NCI-H69 (cell line): ENCODE measurements around the gene CDC14B.
"Not testable (repeated sequence)": the region's sequence is repeated elsewhere in the genome, so short reads cannot be mapped to it uniquely, and the experiment has no call there.

ENCODE experiments used
- DNase-seq: peaks from one replicate; lab custom pipeline; 2025; lab: John Stamatoyannopoulos, UW

CDC14B gene

DNA sequence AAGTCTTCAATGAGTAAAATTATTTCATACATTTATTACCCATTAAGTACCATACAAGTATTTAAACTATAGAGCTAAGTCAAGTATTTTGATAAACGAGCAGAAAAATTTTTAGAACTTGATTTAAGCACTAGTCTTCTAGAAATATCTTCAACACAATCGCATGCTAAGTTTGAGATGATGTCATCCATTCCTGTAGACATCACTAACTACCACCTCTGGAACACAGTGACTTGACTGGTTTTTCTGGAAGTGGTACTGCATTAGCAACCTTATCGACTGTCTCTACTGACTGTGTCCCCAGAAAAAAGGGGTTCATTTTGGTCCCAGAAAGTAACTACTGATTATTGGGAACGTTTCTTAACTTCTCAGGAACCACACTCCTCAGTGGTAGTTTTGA lies 69.0 kb downstream of the CDC14B start:
- no peak for DNase-seq

DNA sequence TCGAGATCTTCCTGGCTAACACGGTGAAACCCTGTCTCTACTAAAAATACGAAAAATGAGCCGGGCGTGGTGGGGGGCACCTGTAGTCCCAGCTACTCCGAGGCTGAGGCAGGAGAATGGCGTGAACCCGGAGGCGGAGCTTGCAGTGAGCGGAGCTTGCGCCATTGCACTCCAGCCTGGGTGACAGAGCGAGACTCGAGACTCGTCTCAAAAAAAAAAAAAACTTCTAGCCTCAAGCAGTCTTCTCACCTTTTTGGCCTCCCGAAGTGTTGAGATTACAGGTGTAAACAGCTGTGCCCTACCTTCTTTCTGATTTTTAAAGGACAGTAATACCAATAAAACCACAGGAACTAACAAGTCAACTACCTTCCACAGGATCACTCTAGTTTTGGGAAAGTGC lies 76.5 kb downstream of the CDC14B start:
- DNase-seq = not testable (repeated sequence)

DNA sequence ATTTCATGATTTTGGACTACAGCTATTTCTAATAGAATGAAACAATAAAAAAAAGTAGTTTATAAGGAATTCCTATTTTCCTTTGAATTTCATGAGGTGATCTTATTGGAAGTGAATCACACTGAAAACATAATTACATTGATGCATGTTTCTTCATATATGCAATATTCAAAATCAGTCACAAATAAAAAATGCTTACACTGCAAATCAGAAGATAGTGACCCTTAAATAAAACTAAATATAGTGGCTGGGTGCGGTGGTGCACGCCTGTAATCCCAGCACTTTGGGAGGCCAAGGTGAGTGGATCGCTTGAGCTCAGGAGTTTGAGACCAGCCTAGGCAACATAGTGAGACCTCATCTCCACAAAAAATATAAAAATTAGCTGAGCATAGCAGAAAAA lies 79.5 kb downstream of the CDC14B start:
- no peak for DNase-seq

DNA sequence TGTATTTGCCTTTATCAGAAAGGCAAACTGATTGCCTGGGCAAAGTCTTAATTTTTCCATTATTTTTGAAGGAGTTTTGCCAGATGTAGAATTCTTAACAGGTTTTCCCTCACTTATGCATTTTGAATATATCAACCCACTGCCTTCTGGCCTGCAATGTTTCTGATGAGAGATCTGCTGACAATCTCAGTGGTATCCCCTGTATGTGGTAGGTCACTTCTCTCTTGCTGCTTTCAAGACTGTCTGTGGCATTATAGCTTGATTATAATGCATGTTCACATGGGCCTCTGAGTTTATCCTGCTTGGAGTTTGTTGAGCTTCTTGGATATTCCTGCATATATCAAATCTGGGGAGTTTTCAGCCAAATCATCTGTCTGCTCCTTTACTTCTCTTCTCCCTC lies 87.5 kb downstream of the CDC14B start:
- DNase-seq = no peak

DNA sequence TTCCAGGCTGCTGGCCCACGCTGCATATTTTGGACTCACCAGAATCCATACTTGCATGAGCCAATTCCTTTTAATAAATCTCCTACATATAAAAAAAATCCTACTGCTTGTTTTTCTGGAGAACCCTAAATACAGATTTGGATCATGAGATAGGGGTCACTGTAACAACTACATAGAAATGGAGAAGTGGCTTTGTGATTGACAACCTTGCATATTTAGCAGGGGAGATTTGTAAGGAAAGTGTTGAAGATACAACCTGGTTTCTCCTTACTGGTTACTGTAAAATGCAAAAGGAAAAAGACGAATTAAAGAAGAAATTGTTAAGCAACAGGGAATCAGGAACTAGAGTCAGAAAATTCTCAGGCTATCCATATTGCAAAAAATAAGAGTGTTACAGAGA lies 94.9 kb downstream of the CDC14B start:
- no peak for DNase-seq

DNA sequence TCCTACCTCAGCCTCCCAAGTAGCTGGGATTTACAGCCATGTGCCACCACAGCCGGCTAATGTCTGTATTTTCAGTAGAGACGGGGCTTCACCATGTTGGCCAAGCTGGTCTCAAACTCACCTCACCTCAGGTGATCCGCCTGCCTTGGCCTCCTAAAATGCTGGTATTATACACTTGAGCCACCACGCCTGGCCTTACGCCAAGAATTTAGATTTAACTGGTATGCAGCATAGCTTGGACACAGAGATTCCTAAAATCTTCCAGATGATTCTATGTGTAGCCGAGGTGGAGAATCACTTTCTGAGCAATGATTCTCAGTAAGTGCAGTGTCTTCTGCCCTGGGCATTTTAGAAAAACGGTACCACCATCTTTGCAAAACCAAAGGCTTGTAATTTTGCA lies 95.6 kb downstream of the CDC14B start:
- no peak for DNase-seq

DNA sequence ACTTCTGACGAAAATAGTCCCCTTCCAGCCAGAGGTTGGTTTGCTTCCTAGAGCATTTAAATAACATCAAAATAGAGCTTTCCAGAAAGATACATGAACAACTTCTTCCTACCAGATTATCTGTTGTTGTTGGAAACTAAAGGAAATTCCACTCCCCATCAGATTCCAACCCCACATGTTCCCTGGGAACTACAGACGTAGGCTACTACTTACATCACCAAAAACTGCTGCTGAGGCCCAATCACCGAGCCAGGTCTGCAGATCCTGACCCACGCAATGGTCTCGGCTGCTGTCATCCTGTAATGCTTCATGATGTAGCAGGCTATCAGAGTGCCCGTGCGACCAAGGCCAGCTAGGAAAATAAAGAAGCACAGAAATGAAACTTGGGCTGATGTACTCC lies 96.3 kb downstream of the CDC14B start:
- DNase-seq = no peak

DNA sequence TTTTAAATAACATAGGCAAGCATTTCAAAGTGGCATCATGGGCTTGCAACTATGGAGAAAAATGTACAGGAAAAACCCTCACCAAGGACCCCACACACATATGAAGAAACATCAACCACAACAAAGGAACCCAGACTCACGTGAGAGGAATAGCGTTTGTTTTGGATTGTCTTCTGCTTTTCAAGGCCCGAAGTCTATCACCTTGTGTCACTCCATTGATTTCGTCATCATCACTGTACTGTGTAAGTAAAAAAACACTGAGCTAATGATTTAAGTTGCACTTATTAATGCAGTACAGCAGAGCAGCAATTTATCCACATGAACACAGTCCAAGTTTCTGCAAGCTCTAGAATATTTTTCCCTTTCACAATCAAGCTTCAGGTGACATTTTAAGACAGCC lies 97.3 kb downstream of the CDC14B start:
- DNase-seq = no peak

DNA sequence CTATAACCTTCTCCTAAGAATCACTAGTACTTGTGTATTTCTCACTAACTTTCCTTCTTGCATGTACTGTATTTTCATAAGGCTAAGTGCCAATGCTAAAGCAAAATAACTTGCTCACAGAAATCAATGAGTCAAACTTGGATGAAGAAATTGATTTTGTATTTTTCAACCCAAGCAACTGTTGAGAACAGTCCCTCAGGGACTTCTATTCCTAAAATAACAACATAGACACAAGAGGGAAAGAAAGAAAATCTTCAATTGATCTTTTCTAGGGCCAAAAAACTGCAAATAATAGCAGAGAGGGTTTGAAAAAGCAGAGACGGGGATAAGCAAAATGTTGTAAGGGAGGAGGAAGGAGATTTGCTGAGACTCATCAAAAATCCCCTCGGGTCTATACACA lies 99.9 kb downstream of the CDC14B start:
- no peak for DNase-seq

DNA sequence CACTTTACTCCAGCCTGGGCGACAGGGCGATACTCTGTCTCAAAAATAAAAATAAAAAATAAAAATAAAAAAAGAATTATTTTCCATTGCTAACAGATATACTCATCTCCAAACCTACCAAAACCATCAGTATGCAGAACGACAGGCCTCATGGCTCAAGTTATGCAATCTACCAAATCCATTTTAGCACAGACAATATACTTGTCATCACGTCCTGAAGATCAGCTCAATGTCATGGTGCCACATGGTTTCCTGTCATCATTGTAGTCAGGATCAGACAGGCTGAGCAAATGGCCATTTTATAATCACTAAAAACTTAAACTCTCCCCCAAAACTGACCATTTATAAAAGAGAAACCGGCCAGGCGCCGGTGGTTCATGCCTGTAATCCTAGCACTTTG lies 100.5 kb downstream of the CDC14B start:
- no peak for DNase-seq

DNA sequence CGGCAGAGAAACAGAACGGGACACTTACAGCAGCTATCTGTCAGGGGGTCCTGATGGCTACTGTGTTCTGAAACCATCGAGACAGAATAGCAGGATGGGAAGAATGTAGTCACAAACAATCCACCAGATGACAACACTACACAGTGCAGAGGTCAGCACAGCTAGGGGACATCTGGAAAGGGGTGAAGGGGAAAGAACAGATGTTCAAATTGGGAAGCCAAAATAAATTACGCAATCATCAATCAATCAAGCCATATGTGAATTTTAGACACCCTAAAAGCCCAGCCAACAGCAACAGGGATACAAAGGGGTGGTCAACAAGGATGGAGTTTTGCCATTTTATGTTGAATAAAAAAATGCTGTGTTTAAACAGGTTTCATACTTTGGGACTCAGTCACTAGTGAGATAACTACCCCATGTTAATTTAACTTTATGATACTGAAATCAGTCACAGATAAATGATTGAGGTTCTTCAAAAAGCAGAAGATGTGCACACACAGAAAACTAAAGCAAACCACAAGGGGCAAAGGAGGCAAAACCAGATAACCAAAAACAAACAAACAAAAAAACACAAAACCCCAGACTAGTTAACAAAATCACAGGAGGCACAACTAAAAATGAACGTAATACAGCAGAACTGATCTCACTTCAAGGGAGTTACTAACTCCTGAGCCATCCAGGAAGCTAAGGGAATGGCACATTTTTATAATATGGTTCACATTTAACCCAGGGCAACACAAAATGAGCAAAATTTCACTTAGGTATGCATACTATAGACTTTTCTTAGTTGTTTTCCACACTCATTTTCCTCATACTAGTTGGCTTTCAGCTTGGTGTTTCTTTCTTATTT lies 103.8 kb downstream of the CDC14B start:
- DNase-seq = peak; percentile 11

DNA sequence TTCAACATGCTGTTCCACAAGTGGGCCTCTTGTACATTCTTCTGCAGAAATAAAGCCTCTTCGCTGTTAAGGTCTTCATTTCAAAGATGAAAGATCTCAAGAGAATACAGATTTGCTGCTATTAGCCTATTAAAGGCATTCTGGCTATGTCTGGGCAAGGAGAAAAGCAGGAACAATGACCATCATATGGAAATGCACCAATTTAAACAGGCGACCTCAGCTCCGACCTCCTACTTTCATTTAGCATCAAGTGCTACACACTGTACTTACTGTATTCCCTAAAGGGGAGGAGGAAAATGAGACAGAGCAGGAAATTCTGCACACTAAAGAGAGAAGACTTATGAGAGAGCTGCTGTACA lies 104.9 kb downstream of the CDC14B start:
- DNase-seq = no peak

DNA sequence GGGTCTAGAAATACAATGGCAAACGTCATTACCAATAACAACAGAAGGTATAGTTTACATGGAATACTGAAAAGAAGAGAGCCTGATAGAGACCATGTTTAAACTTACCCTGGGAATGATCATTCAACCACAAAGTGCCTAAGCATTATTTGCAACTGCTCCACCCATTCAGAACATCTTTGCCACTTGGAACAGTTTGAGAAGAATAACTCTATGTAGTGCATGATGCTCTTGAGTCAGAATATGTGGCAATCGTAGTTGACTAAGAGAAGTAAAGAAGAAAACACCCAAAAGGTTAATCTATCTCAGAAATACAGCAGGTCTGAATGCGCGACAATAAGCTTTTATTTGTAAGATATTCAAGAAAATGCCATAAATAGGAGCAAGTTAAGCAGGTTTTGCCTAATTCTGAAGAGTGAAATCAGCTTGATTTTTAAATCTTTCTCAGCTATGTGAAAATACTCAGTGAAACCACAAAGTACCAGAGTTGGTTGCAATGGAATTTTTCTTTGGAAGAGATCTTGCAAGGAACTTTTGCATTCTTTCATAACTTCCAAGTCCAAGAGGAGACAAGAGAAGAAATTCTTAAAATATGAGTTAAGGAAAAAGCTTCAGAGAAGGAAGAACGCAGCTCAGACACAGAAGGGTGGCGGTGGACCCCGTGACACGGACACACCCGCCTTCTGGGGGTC lies 105.4 kb downstream of the CDC14B start:
- DNase-seq = no peak

DNA sequence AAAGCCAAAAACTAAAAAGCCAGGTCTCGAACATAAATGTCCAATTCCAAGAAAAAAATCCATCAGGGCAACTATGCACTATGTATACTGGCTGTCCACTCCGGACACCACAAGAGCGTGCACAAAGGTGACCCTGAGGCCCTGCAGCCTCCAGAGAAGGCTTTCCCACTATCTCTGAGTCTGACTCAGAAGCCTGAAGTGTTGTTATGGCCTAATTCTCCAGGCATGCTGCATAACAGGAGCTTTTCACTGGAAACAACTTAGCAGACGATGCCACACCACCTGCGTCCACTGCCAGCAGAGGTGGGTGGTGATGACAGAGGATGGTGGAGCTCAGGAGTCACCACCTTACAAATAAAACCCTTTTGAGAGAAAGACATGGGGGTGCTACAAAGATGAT lies 106.0 kb downstream of the CDC14B start:
- no peak for DNase-seq

DNA sequence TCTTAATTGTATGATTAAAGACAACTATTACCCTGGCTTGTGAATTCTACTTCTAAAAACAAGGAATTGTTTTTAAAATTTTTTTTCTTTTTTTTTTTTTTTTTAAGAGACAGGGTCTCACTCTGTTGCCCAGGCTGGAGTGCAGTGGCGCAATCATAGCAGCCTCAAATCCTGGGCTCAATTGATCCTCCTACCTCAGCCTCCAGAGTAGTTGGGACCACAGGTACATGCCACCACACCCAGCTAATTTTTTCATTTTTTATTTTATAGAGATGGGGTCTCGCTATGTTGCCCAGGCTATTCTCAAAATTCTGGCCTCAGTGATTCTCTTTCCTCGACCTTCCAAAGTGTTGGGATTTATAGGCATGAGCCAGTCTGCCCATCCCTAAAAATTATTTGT lies 107.4 kb downstream of the CDC14B start:
- DNase-seq = no peak

DNA sequence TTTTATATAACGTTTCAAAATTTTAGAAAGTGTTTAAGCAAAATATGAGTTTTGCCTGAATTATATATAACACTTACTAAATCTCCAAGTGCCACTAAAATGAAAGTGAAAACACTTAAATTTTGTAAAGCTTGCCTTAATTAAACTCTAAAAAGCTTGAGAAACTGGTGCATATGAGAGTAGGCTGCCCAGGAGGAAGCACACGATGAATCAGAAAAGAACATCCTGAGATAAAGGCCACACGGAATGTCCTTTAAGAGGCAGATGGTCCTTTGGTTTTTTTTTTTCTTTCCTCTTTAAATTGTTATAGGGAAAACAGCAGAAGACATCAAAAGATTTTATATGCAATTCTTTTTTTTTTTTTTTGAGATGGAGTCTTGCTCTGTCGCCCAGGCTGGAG lies 109.4 kb downstream of the CDC14B start:
- no peak for DNase-seq

DNA sequence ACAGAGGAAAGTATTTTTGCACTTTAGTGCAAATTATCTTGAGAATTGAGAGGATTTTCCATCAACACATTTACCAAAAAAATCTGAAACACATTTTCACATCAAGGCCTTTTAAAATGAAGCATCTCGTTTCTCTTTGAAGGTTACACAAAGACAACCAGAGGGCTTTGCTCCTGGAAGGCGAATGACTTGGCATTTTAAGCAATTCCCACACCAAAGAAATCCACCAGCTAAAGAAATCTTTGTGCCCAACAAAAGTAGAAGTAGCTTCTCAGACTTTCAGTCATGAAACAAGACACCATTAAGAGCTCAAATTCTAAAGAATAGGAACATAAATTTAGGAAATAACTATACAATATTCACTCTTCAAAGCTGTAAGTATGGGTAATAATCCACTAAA lies 109.8 kb downstream of the CDC14B start:
- no peak for DNase-seq

DNA sequence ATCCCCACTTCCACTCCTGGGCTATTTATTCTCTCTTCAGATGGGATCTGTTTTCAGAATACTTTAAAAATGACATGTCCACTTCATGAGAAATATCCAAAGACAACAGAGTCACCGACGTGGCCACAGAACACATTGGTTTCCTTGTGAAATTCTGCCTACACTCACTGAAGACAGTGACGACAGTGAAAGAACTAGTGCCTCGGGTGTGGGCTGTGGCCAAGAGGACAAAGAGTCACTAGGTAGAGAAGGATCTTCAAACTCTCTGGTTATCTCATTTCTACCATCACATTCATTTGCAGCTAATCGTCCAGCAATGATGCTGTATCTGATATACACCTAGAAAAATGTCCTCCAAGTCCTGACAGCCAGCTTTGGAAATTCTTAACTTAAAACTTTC lies 110.6 kb downstream of the CDC14B start:
- no peak for DNase-seq

DNA sequence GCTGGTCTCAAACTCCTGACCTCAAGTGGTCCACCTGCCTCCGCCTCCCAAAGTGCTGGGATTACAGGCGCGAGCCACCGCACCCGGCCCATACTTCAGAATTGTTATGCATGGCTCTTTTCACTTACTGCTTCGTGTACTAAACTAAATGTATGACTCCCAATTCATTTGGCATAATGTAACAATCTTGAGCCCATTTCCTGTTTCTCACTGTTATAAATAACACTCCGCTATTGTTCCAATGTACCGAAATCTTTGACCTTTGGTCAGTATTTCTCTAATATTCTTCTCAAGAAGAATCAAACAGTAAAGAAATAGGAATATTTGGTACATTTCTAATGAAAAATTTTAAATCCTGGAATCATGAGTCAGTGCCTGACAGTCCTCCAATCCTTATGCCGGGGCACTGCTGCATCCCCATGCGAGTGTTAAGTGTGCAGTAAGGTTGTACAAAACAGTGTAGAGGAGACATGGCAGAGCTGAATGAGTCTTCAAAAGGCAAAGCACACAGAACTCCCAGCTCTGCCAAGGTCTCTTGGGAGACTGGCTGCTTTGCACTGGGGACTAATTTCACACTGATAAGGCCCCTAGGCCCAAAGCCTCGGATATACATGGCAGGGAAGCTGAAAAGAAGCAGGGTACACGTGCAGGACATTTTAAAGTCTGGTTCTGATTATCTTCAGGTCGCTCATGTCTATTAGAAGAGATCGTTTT lies 111.3 kb downstream of the CDC14B start:
- DNase-seq = no peak

DNA sequence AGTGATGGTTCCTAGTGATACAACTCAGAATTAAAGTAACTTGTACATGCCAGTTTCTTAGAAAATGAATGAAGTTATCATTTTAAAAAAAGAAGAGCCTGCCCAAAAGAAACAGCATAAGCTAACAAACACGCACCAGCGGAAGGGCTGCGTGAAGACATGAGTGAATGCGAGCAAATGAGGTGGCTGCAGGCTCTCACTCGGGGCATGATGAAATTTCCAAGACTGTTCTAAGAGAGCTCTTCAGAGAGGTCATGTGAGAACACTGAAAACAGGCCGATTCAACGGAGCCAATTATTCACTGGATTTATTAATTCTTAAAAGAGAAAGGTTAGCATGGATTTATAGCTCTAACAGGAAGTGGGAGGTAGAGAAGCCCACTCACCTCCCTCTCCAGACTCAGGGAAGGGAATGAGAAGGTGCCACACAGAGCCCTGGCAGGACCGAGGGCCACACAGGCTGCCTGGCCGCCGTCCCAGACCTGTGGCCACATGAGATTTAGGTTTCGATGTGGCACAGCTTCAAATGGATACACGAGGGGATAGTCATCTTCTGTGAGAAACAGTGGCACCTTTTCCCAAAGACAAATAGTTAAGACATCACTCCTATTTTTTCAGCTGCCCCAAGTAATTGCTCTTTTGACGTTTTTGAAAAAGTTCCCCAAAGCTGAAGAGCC lies 114.2 kb downstream of the CDC14B start:
- no peak for DNase-seq

DNA sequence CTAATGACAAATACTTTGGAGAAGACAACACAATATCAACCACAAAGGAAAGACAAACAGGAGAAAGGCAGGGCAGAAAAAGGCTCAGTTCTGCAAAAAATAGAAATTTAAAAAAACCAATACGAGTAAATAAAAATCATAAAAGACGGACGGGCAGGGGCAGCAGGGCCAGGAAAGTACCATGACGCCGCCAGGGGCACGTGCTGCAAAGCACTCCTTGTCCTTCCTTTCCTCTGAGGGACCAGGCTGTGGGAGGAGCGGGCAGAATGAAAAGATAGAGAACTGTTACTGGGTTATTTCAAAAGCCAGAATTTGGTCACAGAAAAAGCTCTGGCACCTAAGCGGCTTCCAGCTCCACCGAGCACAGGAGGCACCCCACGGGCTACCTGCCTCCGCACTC lies 115.7 kb downstream of the CDC14B start:
- no peak for DNase-seq

DNA sequence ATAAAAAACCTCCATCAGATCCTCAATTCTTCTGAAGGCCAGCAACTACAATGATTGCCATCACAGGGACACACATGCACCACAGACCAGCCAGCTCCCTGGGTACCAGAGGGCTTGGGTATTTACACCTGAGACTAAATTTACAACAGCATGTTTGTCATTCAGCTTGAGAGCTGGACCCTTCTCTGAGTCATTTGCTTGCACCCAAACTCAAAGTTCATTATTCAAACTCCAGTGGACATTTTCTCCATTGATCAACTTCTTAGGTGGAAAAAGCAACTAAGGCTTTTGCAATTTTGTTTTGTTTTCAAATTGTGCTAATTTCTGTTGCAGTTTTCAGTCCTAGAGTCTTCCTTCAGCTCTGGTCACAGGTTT lies 116.3 kb downstream of the CDC14B start:
- DNase-seq = not testable (repeated sequence)
